Fibroblast of lung (primary cell): ENCODE measurements around the gene TMTC2. TPM values are rescaled to one million over a fixed set of nuclear protein-coding genes. Genes with fewer than 3 reads are reported as not detected.
A peak's percentile ranks its signal among the peaks of the same experiment; 100 is the strongest.

Experiments
- DNase-seq, 2 donors: peaks; one replicate each; pipeline versions ENCODE4 v3.0.0 to v3.0.0-alpha.2; 2010; ENCODE audit warnings: low read depth in 2 of 2
- H2AFZ ChIP-seq: 2 replicates; pipeline ENCODE4 v1.5.1; 2012; ENCODE audit warnings: low read length, control low read depth, inconsistent platforms
- H3K27ac ChIP-seq: 2 replicates; pipeline ENCODE4 v1.5.1; 2011; ENCODE audit warnings: low read length, control low read depth; ENCODE audit not compliant: insufficient read depth
- H3K27me3 ChIP-seq: 2 replicates; pipeline ENCODE4 v1.5.1; 2011; ENCODE audit warnings: mild to moderate bottlenecking, low read length; ENCODE audit not compliant: control insufficient read depth, insufficient read depth
- H3K36me3 ChIP-seq: 2 replicates; pipeline ENCODE4 v1.5.1; 2011; ENCODE audit warnings: low read length; ENCODE audit not compliant: control insufficient read depth, insufficient read depth
- H3K4me1 ChIP-seq: 2 replicates; pipeline ENCODE4 v1.5.1; 2011; ENCODE audit warnings: low read length; ENCODE audit not compliant: control insufficient read depth, insufficient read depth; ENCODE audit errors: extremely low read depth
- H3K4me2 ChIP-seq: 2 replicates; pipeline ENCODE4 v1.5.1; 2011; ENCODE audit warnings: low read length, control low read depth; ENCODE audit not compliant: insufficient read depth; ENCODE audit errors: extremely low read depth
- H3K4me3 ChIP-seq, 4 experiments: fragments of 200-600 bp in 1 of 4; sonication (generic) in 1 of 4; replicated peaks in 1 of 4; 2 replicates each; pipeline ENCODE4 v1.5.1; 2011 to 2016; ENCODE audit warnings: low read length in 4 of 4, low read depth in 3 of 4, mild to moderate bottlenecking in 3 of 4, control low read depth in 2 of 4, inconsistent platforms in 1 of 4, mixed read lengths in 1 of 4; ENCODE audit not compliant: insufficient read depth in 1 of 4; ENCODE audit errors: control extremely low read depth in 1 of 4
- H3K79me2 ChIP-seq: 2 replicates; pipeline ENCODE4 v1.5.1; 2012; ENCODE audit warnings: mild to moderate bottlenecking, low read length, inconsistent platforms; ENCODE audit not compliant: control insufficient read depth, insufficient read depth
- H3K9ac ChIP-seq: 2 replicates; pipeline ENCODE4 v1.5.1; 2011; ENCODE audit warnings: mild to moderate bottlenecking, low read length, control low read depth; ENCODE audit not compliant: insufficient read depth
- H3K9me3 ChIP-seq: 2 replicates; pipeline ENCODE4 v1.5.1; 2012; ENCODE audit warnings: low read depth, low read length; ENCODE audit not compliant: control insufficient read depth, insufficient read depth
- H4K20me1 ChIP-seq: 2 replicates; pipeline ENCODE4 v1.5.1; 2011; ENCODE audit warnings: low read length; ENCODE audit not compliant: control insufficient read depth, insufficient read depth; ENCODE audit errors: extremely low read depth
- CTCF ChIP-seq, 2 donors: IDR thresholded peaks in 1 of 2; conservative IDR thresholded peaks in 1 of 2; 1 replicate in 1 of 2; 2 replicates in 1 of 2; pipeline ENCODE4 v1.5.1; 2011 to 2012; ENCODE audit warnings: low read length in 2 of 2, control low read depth in 1 of 2, inconsistent platforms in 1 of 2, low read depth in 1 of 2, mild to moderate bottlenecking in 1 of 2
- EZH2 ChIP-seq: IDR thresholded peaks from 2 replicates; pipeline ENCODE4 v1.5.1; 2012; ENCODE audit warnings: low read length, control low read depth, mild to moderate bottlenecking; ENCODE audit errors: missing control alignments
- polyA plus RNA-seq, 2 donors: library from polyadenylated mRNA; depleted of rRNA in 1 of 2; stranded (reverse) in 1 of 2; unstranded in 1 of 2; fragments of >200 nt; gene quantifications; 2 replicates each; pipeline ENCODE4 v1.2.1, GENCODE V29; 2011 to 2012; ENCODE audit warnings: missing spikeins in 1 of 2
- total RNA-seq: library from RNA; depleted of rRNA; stranded (reverse); fragments of >200 nt; gene quantifications from 2 replicates; pipeline ENCODE4 v1.2.1, GENCODE V29; 2014

The TMTC2 gene
- total and polyA plus RNA-seq, 2 donors (not counting 1 experiment from before 2014, with no cell fraction given) = 3.5 to 9.7 TPM

- H3K4me1 ChIP-seq = no peaks in the 10 kb centered on the region
- no peaks in the 10 kb centered on the region for H3K36me3 ChIP-seq
- no peaks in the 10 kb centered on the region for H4K20me1 ChIP-seq
- H2AFZ ChIP-seq = no peak overlapping the region
- peak; percentile 35 to 50 for DNase-seq
- H3K9me3 ChIP-seq = no peaks in the 10 kb centered on the region
- TF ChIP-seq CTCF (conservative IDR thresholded peaks at IDR 0.05 in 1 of 2, IDR thresholded peaks at IDR 0.05 in 1 of 2; ENCODE audit: low read depth in 1 of 2, low read length in 2 of 2) (no peak), EZH2 (no peak)
- no peak overlapping the region for H3K4me2 ChIP-seq
- no peak overlapping the region for H3K9ac ChIP-seq
- no peak overlapping the region for H3K27ac ChIP-seq
- no peaks in the 10 kb centered on the region for H3K27me3 ChIP-seq
- H3K4me3 ChIP-seq = no peak overlapping the region
- no peaks in the 10 kb centered on the region for H3K79me2 ChIP-seq
Observed at GRCh38 chr12:82650627-82651337, 35.9 kb upstream of the TMTC2 start.

- no peaks in the 10 kb centered on the region for H3K9me3 ChIP-seq
- H3K79me2 ChIP-seq = no peaks in the 10 kb centered on the region
- no peaks in the 10 kb centered on the region for H3K27me3 ChIP-seq
- H3K4me1 ChIP-seq = no peaks in the 10 kb centered on the region
- H3K4me2 ChIP-seq = no peak overlapping the region
- no peak overlapping the region for H3K9ac ChIP-seq
- H3K27ac ChIP-seq = no peak overlapping the region
- no peaks in the 10 kb centered on the region for H4K20me1 ChIP-seq
- DNase-seq = no peak
- TF ChIP-seq CTCF (conservative IDR thresholded peaks at IDR 0.05 in 1 of 2, IDR thresholded peaks at IDR 0.05 in 1 of 2; ENCODE audit: low read depth in 1 of 2, low read length in 2 of 2) = no peak
- no peak for TF ChIP-seq EZH2
- no peaks in the 10 kb centered on the region for H3K36me3 ChIP-seq
- no peak overlapping the region for H2AFZ ChIP-seq
- no peak overlapping the region for H3K4me3 ChIP-seq
Observed at GRCh38 chr12:82651489-82651888, 35.2 kb upstream of the TMTC2 start.

- H2AFZ ChIP-seq = no peak overlapping the region
- no peak for TF ChIP-seq EZH2
- no peak for TF ChIP-seq CTCF (conservative IDR thresholded peaks at IDR 0.05 in 1 of 2, IDR thresholded peaks at IDR 0.05 in 1 of 2; ENCODE audit: low read depth in 1 of 2, low read length in 2 of 2)
- H3K27me3 ChIP-seq = no peaks in the 10 kb centered on the region
- H3K79me2 ChIP-seq = no peaks in the 10 kb centered on the region
- no peak overlapping the region for H3K27ac ChIP-seq
- no peaks in the 10 kb centered on the region for H3K9me3 ChIP-seq
- H3K9ac ChIP-seq = no peak overlapping the region
- H4K20me1 ChIP-seq = no peaks in the 10 kb centered on the region
- H3K4me3 ChIP-seq = no peak overlapping the region
- no peaks in the 10 kb centered on the region for H3K36me3 ChIP-seq
- H3K4me2 ChIP-seq = no peak overlapping the region
- H3K4me1 ChIP-seq = no peaks in the 10 kb centered on the region
- DNase-seq = no peak
Observed at GRCh38 chr12:82652071-82652470, 34.6 kb upstream of the TMTC2 start.
